NCI-H2196 (cell line): ENCODE measurements around the gene MACROH2A2.
"Not testable (repeated sequence)": the region's sequence is repeated elsewhere in the genome, so short reads cannot be mapped to it uniquely, and the experiment has no call there.

Experiments
- DNase-seq: peaks from one replicate; lab custom pipeline; 2025; ENCODE audit not compliant: unreplicated experiment; lab: John Stamatoyannopoulos, UW

The MACROH2A2 gene

DNA sequence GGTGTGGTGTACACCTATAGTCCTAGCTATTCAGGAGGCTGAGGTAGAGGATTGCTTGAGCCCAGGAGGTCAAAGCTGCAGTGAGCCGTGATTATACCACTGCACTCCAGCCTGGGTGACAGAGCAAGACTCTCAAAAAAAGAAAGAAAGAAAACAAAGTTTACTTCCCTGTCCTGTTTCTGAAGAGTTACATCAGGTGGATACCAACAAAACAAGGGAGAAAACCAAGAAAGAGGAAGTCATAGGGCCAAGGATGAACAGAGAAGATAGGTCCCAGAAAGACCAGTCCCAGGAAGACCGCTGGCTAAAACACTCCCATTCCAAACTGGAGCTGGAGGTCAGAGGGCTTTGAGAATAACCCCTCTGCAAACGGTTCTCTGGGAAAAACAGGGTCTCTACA lies 13.5 kb downstream of the MACROH2A2 start:
- DNase-seq, result no peak

- no peak for DNase-seq
Observed at GRCh38 chr10:70067586-70067985, 14.9 kb downstream of the MACROH2A2 start.

GRCh38 chr10:70068925-70069324 lies 16.3 kb downstream of the MACROH2A2 start:
- no peak for DNase-seq

DNA sequence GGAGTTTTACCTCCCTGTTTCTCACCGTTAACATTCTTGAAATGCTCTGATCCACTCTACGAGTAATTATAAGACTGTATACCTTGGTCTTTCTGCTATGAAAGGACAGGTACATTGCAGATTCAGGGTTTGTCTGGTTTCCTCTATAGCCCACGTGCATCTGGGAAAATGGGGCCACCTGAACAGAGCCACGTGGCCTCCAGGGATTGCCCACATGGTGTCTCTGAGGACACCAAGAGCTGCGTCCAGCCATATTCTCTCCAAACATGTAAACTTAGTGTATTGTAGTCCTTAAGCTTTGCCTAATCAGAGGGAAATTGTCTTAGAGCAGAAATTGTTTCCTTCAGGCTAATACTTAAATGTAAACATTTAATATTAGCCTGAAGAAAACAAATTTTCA lies 16.7 kb downstream of the MACROH2A2 start:
- DNase-seq, result no peak

DNA sequence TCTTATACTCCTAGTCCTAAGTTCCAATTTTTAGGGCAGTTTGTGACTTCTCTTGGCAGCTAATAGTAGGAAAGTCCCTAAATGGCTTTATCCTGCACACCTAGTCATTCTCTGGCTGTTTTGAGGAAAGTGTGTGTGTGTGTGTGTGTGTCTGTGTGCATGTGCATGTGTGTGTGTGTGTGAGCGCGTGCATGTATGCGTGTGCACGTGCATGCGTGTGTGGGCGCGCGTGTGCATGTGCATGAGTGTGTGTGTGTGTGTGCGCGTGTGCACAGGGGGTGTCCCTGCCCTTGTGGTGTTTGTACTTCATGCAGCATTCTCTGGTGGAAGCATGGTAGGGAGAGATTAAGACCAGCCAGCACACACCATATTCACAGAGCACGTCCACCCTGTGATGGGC lies 18.2 kb downstream of the MACROH2A2 start:
- no peak for DNase-seq

- no peak for DNase-seq
Observed at GRCh38 chr10:70074165-70074564, 21.5 kb downstream of the MACROH2A2 start.

DNA sequence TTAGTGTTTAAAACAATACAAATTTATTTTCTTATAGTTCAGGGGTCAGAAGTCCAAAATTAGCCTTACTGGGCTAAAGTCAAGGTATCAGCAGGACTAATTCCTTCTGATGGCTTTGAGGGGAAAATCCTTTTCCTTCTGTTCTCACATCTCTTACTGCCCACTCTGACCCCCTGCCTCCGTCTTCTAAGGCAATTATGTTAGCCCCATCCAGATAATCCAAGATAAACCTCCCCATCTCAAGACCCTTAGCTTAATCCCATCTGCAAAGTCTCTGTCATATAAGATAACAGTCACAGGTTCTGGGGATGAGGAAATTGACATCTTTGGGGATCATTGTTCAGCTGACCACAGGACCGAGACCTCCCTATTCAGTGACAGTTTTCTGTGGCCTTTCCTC lies 22.3 kb downstream of the MACROH2A2 start:
- DNase-seq, result no peak

DNA sequence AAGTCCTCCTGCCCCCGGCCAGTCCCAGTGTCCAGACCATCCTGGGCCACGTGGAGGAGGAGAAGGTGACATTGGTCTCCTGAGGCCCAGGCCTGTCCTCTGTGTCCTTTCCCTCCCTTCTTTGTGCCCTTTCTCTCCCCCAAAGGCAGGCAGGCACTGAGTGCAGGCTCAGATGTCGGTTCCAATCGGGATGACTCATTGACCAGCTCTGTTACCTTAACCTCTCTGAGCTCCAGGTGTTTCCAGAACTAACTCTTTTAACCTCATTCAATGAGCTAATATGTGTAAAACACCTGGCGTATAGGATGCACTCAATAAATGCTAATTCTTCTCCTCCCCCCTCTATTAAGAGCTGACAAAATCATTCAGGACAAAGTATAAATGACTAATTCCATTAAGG lies 25.7 kb downstream of the MACROH2A2 start:
- DNase-seq, result no peak

GRCh38 chr10:70078937-70079336 lies 26.3 kb downstream of the MACROH2A2 start:
- DNase-seq, result no peak

- not testable (repeated sequence) for DNase-seq
Observed at GRCh38 chr10:70080789-70081188, 28.1 kb downstream of the MACROH2A2 start.

- no peak for DNase-seq
Observed at GRCh38 chr10:70084189-70084588, 31.5 kb downstream of the MACROH2A2 start.

GRCh38 chr10:70085975-70086613 lies 33.4 kb downstream of the MACROH2A2 start:
- no peak for DNase-seq

- no peak for DNase-seq
Observed at GRCh38 chr10:70087616-70088307, 35.1 kb downstream of the MACROH2A2 start.

DNA sequence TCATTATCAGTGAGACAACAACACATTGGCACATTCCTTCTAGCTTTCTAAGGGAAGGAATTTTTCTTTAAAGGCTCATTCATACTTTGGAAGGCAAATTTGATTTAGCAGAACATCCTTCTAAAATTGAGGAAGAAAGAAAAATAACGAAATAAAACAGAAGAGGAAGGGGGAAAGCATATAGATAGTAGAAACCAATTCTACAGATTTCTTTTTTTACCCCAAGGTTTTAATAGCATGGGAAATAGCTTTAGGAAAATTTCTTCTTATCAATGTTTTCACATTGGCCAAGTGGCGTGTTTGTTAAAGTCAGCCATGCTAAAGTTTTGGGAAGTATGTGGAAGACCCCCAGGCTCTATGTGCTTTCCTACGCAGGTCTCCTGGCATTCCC lies 35.7 kb downstream of the MACROH2A2 start:
- DNase-seq, result no peak

GRCh38 chr10:70090013-70090412 lies 37.4 kb downstream of the MACROH2A2 start:
- DNase-seq, result no peak

DNA sequence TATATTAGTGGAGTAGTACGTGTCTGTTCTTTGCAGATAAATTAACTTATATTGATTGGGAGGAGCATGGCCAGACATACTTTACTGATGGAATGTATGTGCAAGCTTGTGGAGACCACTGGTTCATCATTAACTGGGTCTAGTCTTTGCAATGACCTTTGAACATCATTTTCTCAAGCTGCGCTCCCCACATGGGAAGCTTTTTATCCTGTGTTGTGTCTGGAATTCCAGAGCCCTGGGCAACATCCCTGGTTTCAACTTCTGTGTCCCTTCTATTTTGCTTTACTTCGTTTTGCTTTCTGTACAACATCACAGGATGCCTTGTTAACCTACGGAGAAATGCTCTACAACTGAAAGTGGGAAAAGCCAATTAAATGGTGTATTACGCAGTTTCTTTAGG lies 38.3 kb downstream of the MACROH2A2 start:
- DNase-seq, result no peak

GRCh38 chr10:70092389-70092718 lies 39.7 kb downstream of the MACROH2A2 start:
- no peak for DNase-seq

- DNase-seq, result no peak
Observed at GRCh38 chr10:70093335-70093944, 40.8 kb downstream of the MACROH2A2 start.

DNA sequence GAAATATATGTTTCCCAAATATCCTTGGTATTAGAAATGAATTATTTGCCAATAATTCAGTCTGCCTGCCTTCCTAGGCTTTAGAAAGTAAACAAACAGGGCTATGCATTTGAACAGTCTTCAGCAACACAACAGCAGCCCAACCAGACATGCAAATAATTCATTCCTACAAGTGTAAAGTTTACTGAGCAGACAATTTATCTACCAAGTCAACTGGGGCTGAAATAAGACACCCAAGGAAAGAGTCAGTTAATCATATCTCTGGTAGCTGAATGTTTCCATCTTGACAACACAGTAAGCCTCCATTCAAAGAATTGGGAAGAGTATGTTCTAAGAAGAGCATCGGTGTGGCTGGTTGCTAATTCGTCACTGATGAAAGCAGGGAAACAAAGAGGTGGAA lies 41.6 kb downstream of the MACROH2A2 start:
- no peak for DNase-seq

DNA sequence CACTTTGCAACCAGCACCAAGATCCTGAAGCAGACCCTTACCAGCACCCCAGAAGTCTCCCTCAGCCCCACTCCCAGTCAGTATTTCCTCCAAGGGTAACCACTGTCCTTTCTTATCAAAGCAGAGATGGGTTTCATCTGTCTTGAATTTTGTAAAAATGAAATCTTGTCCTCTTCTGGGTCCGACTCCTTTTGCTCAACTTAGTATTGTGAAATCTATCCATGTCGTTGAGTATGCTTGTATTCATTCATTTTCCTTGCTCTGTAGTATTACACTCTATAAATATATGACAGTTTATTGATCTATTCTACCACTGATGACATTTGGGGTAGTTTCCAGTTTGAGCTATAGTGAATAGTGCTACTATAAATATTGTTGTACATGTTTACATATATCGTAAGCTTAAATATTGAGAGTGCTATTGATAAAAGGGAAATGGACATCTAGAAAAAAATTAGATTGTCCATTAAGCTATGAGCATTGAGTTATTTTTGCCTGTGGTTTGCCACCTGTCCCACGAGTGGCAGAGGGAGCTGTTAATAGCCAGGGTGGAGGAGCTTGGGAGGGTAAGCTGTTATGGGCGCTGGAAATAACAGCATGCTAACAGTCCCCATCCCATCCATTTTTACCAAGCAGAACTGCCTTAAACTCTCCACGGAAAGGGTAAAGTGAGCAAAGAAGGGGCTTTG lies 43.5 kb downstream of the MACROH2A2 start:
- no peak for DNase-seq

DNA sequence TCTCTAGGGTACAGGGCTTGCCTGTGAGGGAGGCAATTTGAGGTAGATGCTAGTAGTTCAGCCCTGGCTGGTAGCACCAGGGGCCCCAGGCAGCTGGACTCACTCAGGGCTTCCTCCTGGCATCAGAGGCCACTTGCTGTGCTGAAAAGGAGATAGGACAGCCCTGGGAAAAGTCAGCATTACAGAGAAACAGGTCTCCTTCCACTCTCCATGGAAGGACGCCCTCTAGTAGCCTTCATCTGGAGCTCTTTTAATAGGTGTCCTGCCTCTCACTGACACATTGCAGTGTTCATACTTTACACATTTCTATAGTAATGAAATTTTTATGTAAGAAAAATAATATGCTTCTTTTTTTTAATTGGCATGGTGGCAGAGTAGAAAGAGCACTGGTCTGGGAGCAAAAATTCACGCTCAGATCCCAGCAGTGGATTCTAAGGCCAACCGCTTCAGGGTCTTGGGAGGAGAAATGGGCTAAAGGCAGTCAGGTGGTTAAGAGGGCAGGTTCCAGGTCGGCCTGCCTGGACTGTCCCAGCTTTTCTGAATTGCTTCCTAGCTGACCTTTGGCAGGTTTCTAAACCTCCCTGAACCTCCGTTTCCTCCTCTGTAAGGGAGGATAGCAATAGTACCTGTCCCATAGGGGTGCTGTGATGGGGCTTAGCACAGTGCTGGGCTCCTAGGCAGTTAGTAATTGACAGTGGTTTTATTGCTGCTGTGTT lies 44.2 kb downstream of the MACROH2A2 start:
- no peak for DNase-seq
